Keratinocyte (primary cell): Measurements from ENCODE around the gene CHSY1. TPM values are rescaled to one million over a fixed set of nuclear protein-coding genes. Genes with fewer than 3 reads are reported as not detected.

ENCODE experiments used
- DNase-seq: peaks from one replicate; pipeline ENCODE4 v3.0.0-alpha.2; 2011; ENCODE audit warnings: low read depth, missing footprints, low spot score
- FAIRE-seq: peaks from 2 replicates; lab custom pipeline; 2011; peaks lifted over from hg19 to GRCh38; lab: Jason Lieb, UNC
- H2AFZ ChIP-seq: 2 replicates; pipeline ENCODE4 v1.6.0; 2012; ENCODE audit warnings: low read length, control low read depth, inconsistent platforms; ENCODE audit not compliant: control insufficient read depth
- H3K27ac ChIP-seq: 2 replicates; pipeline ENCODE4 v1.5.1; 2011; ENCODE audit warnings: low read length; ENCODE audit not compliant: control insufficient read depth, insufficient read depth
- H3K27me3 ChIP-seq: 3 replicates; pipeline ENCODE4 v1.6.0; 2011; ENCODE audit warnings: low read length; ENCODE audit not compliant: control insufficient read depth, insufficient read depth; ENCODE audit errors: extremely low read depth
- H3K36me3 ChIP-seq, 2 experiments: 2 replicates in 1 of 2; 3 replicates in 1 of 2; pipeline ENCODE4 v1.5.1; 2011; ENCODE audit warnings: low read length in 2 of 2, mild to moderate bottlenecking in 1 of 2; ENCODE audit not compliant: control insufficient read depth in 2 of 2, insufficient read depth in 2 of 2; ENCODE audit errors: extremely low read depth in 1 of 2
- H3K4me1 ChIP-seq: 3 replicates; pipeline ENCODE4 v1.5.1; 2011; ENCODE audit warnings: low read length; ENCODE audit not compliant: control insufficient read depth, insufficient read depth; ENCODE audit errors: extremely low read depth
- H3K4me2 ChIP-seq: 3 replicates; pipeline ENCODE4 v1.6.0; 2011; ENCODE audit warnings: low read depth, low read length; ENCODE audit not compliant: control insufficient read depth, insufficient read depth; ENCODE audit errors: extremely low read depth
- H3K4me3 ChIP-seq, 3 experiments: fragments of 200-600 bp in 1 of 3; sonication (generic) in 1 of 3; 2 replicates in 2 of 3; 3 replicates in 1 of 3; pipeline ENCODE4 v1.5.1; 2011 to 2016; ENCODE audit warnings: low read length in 3 of 3, mild to moderate bottlenecking in 3 of 3, control low read depth in 2 of 3, inconsistent platforms in 1 of 3, low read depth in 1 of 3, mixed read lengths in 1 of 3, mixed run types in 1 of 3, moderate library complexity in 1 of 3; ENCODE audit not compliant: control insufficient read depth in 2 of 3, insufficient read depth in 2 of 3; ENCODE audit errors: extremely low read depth in 1 of 3
- H3K79me2 ChIP-seq: 2 replicates; pipeline ENCODE4 v1.6.0; 2012; ENCODE audit warnings: low read length; ENCODE audit not compliant: control insufficient read depth, insufficient read depth
- H3K9ac ChIP-seq: 3 replicates; pipeline ENCODE4 v1.6.0; 2011; ENCODE audit warnings: low read length; ENCODE audit not compliant: control insufficient read depth, insufficient read depth; ENCODE audit errors: extremely low read depth
- H3K9me1 ChIP-seq: 3 replicates; pipeline ENCODE4 v1.6.0; 2011; ENCODE audit warnings: low read length; ENCODE audit not compliant: control insufficient read depth, insufficient read depth; ENCODE audit errors: extremely low read depth
- H3K9me3 ChIP-seq: 2 replicates; pipeline ENCODE4 v1.5.1; 2012; ENCODE audit warnings: low read depth, low read length; ENCODE audit not compliant: control insufficient read depth
- H4K20me1 ChIP-seq: 3 replicates; pipeline ENCODE4 v1.6.0; 2011; ENCODE audit warnings: low read length; ENCODE audit not compliant: control insufficient read depth, insufficient read depth; ENCODE audit errors: extremely low read depth
- CTCF ChIP-seq, 3 experiments: IDR thresholded peaks in 1 of 3; conservative IDR thresholded peaks in 1 of 3; optimal IDR thresholded peaks in 1 of 3; 2 replicates in 2 of 3; 3 replicates in 1 of 3; pipeline versions ENCODE3 to v1.5.1; 2011; ENCODE audit warnings: low read length in 3 of 3, mild to moderate bottlenecking in 3 of 3, moderate library complexity in 2 of 3, control low read depth in 1 of 3, inconsistent platforms in 1 of 3; ENCODE audit not compliant: insufficient read depth in 2 of 3; ENCODE audit errors: extremely low read depth in 1 of 3
- EZH2 ChIP-seq: IDR thresholded peaks from one replicate; pipeline ENCODE4 v1.6.1; 2012; ENCODE audit warnings: inconsistent platforms, mild to moderate bottlenecking, low read length, moderate library complexity
- dilution Hi-C: fragments of 300-500 bp; cut with MboI; formaldehyde crosslinking; loops from one replicate; pipeline ENCODE4 v1.7.0; 2020; ENCODE audit warnings: low sequenced_read_pairs; ENCODE audit not compliant: extremely low pct_ligation_motif_present
- polyA plus RNA-seq, 5 experiments: library from polyadenylated mRNA; depleted of rRNA in 3 of 5; stranded (reverse) in 3 of 5; stranded (forward) in 1 of 5; unstranded in 1 of 5; fragments of >200 nt; gene quantifications; 1 replicate in 1 of 5; 2 replicates in 3 of 5; 3 replicates in 1 of 5; pipeline versions ENCODE4 v1.2.1 to v1.2.3, GENCODE V29; 2011 to 2012; ENCODE audit warnings: missing spikeins in 2 of 5, low read depth in 1 of 5, low replicate concordance in 1 of 5

Gene CHSY1
- polyA plus RNA-seq, 1 donor (not counting 4 experiments of a cell fraction or from before 2014, with no cell fraction given), result 27.0 TPM

- Histone ChIP-seq H3K9me1 (peaks cover 8% of the 10 kb centered on the region), H3K9ac (no peak overlapping the region), H3K36me3 (peaks cover 4 to 10% of the 10 kb centered on the region in 2 experiments), H3K4me1 (peaks cover 21% of the 10 kb centered on the region), H3K27me3 (no peaks in the 10 kb centered on the region), H3K4me3 (no peak overlapping the region), H3K9me3 (no peaks in the 10 kb centered on the region), H3K4me2 (no peak overlapping the region), H2AFZ (no peak overlapping the region), H3K27ac (no peak overlapping the region), H4K20me1 (peaks cover 25% of the 10 kb centered on the region), H3K79me2 (peaks cover 95% of the 10 kb centered on the region)
- TF ChIP-seq CTCF (optimal IDR thresholded peaks at IDR 0.05 in 1 of 3, IDR thresholded peaks at IDR 0.05 in 1 of 3, conservative IDR thresholded peaks at IDR 0.05 in 1 of 3; ENCODE audit: extremely low read depth in 1 of 3, insufficient read depth in 2 of 3, low read length in 3 of 3) (no peak), EZH2 (no peak)
- no peak for FAIRE-seq
- no peak for DNase-seq
- dilution Hi-C loops, result no loop called here
Observed at GRCh38 chr15:101240358-101240757, 11.5 kb downstream of the CHSY1 start.

DNA sequence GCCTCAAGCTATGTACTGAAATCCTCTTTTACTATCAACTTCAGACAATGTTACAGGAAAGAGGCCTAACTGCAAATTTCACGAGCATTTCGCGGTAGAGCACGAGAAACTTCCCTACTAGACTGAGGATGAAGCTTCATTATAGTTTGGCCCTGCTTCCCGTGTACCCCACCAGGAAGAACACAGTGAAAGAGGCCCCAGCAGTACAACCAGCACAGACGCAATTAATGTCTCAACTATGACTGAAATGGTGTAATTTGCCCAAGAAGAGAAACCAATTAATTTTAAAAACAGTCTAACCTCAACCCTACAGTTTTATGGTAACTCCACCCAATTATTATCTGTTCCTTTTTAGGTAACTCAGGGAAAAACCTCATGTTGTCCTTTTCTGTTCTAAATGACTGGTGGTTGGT lies 12.1 kb downstream of the CHSY1 start:
- H3K36me3 ChIP-seq, result peaks cover 10 to 16% of the 10 kb centered on the region in 2 experiments
- H3K27ac ChIP-seq, result no peak overlapping the region
- no peak overlapping the region for H3K9ac ChIP-seq
- peaks cover 21% of the 10 kb centered on the region for H4K20me1 ChIP-seq
- peaks cover 95% of the 10 kb centered on the region for H3K79me2 ChIP-seq
- DNase-seq (no peak), FAIRE-seq (no peak)
- H3K4me3 ChIP-seq, result no peak overlapping the region
- peaks cover 20% of the 10 kb centered on the region for H3K4me1 ChIP-seq
- dilution Hi-C loops, result no loop called here
- TF ChIP-seq CTCF (optimal IDR thresholded peaks at IDR 0.05 in 1 of 3, IDR thresholded peaks at IDR 0.05 in 1 of 3, conservative IDR thresholded peaks at IDR 0.05 in 1 of 3; ENCODE audit: extremely low read depth in 1 of 3, insufficient read depth in 2 of 3, low read length in 3 of 3) (no peak), EZH2 (no peak)
- no peak overlapping the region for H3K4me2 ChIP-seq
- H3K9me3 ChIP-seq, result no peaks in the 10 kb centered on the region
- peaks cover 6% of the 10 kb centered on the region for H3K9me1 ChIP-seq
- H2AFZ ChIP-seq, result no peak overlapping the region
- H3K27me3 ChIP-seq, result no peaks in the 10 kb centered on the region
